ACC112 (cell line): Measurements from ENCODE around the gene GARIN5A.

Experiments used
- H2AFZ ChIP-seq: fragments of 200-600 bp; sonication (generic); one replicate; pipeline ENCODE4 v1.6.0; 2017; ENCODE audit warnings: antibody characterized with exemption, low read length; ENCODE audit not compliant: unreplicated experiment
- H3K27ac ChIP-seq: fragments of 200-600 bp; sonication (generic); 2 replicates; pipeline ENCODE4 v1.5.1; 2014; ENCODE audit warnings: low read depth, mild to moderate bottlenecking, antibody characterized with exemption, low read length, moderate library complexity
- H3K27me3 ChIP-seq: fragments of 200-600 bp; sonication (generic); 2 replicates; pipeline ENCODE4 v1.6.1; 2014; ENCODE audit warnings: mild to moderate bottlenecking, antibody characterized with exemption, low read length, moderate library complexity, mixed read lengths; ENCODE audit not compliant: insufficient read depth
- H3K36me3 ChIP-seq: fragments of 200-600 bp; sonication (generic); 2 replicates; pipeline ENCODE4 v1.6.1; 2016; ENCODE audit warnings: mild to moderate bottlenecking, antibody characterized with exemption, low read length, moderate library complexity, mixed read lengths; ENCODE audit not compliant: insufficient read depth
- H3K4me1 ChIP-seq: fragments of 200-600 bp; sonication (generic); one replicate; pipeline ENCODE4 v1.6.1; 2016; ENCODE audit warnings: low read length, mixed read lengths; ENCODE audit not compliant: insufficient read depth, unreplicated experiment, control insufficient read depth
- H3K4me3 ChIP-seq: fragments of 200-600 bp; sonication (generic); 2 replicates; pipeline ENCODE4 v1.5.1; 2014; ENCODE audit warnings: mild to moderate bottlenecking, low read depth, low read length
- H3K79me2 ChIP-seq: fragments of 200-600 bp; sonication (generic); one replicate; pipeline ENCODE4 v1.6.0; 2016; ENCODE audit warnings: low read length; ENCODE audit not compliant: control insufficient read depth, unreplicated experiment, insufficient read depth

GARIN5A gene

DNA sequence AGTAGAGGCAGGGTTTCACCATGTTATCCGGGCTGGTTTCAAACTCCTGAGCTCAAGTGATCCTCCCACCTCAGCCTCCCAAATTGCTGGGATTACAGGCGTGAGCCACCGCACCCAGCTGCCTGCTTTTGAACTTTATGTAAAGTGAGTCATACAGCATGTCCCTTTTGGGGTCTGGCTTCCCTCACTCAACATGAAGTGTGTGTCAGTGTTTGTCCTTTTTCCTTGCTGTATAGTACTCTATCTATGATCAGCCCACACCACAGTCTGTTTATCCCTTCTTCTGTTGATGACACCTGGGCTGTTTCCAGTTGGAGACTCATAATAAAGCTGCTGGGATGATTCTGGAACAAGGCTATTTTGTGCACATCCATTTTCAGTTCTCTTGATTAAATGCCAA, 55.8 kb downstream of the GARIN5A start:
- H3K4me1 ChIP-seq = no peaks in the 10 kb centered on the region
- H3K27me3 ChIP-seq = 0 out of 2 replicates have a peak, but pooled peaks cover 6% of the 10 kb centered on the region
- no peaks in the 10 kb centered on the region for H3K79me2 ChIP-seq
- H2AFZ ChIP-seq = no peak overlapping the region
- H3K27ac ChIP-seq = no peak overlapping the region
- H3K4me3 ChIP-seq = no peak overlapping the region
- no peaks in the 10 kb centered on the region for H3K36me3 ChIP-seq

DNA sequence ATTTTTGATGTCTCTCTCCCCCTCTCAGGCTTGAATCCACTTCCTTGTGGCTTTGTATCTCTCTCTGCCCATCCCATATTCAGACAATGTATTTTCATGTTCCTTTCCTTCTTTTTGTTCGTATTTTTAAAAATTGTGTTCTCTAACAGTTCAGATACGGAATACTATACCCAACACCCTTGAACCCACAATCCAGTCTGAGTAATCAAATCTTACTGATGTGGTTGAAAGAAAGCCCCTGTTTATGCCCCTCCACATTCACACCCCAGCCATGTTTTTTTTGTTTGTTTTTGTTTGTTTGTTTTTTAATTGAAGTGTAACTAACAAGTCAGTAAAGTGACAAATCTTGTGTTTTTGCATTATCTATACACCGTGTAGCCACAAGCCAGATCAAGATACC, 56.5 kb downstream of the GARIN5A start:
- Histone ChIP-seq H3K27me3 (0 out of 2 replicates have a peak, but pooled peaks cover 6% of the 10 kb centered on the region), H3K4me1 (no peaks in the 10 kb centered on the region), H3K36me3 (no peaks in the 10 kb centered on the region), H3K4me3 (no peak overlapping the region), H3K79me2 (no peaks in the 10 kb centered on the region), H3K27ac (no peak overlapping the region), H2AFZ (no peak overlapping the region)

DNA sequence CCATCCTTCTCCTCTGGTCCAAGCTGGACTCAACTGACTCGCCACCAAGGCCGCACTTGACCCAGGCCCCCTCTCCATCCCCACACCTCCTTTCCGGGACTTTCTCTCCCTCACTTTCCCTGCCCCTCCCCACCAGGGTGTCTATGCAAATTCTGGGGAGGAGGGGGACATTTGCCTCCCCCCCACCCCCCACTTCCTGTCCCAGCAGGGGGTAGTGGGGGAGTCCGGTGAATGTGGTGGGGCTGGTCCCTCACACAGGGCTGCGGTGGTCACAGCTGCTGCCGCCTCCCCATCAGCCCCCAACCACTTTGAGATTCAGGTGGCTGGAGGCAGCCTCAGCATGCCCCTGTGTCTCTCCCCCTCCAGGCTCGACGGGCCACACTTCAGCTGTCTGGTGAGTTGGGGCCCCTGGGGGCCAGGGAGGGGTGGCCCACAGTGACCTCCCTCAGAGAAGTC, 57.0 kb downstream of the GARIN5A start:
- Histone ChIP-seq H3K27ac (no peak overlapping the region), H3K79me2 (no peaks in the 10 kb centered on the region), H3K4me3 (no peak overlapping the region), H3K4me1 (no peaks in the 10 kb centered on the region), H2AFZ (no peak overlapping the region), H3K27me3 (0 out of 2 replicates have a peak, but pooled peaks cover 6% of the 10 kb centered on the region), H3K36me3 (no peaks in the 10 kb centered on the region)

DNA sequence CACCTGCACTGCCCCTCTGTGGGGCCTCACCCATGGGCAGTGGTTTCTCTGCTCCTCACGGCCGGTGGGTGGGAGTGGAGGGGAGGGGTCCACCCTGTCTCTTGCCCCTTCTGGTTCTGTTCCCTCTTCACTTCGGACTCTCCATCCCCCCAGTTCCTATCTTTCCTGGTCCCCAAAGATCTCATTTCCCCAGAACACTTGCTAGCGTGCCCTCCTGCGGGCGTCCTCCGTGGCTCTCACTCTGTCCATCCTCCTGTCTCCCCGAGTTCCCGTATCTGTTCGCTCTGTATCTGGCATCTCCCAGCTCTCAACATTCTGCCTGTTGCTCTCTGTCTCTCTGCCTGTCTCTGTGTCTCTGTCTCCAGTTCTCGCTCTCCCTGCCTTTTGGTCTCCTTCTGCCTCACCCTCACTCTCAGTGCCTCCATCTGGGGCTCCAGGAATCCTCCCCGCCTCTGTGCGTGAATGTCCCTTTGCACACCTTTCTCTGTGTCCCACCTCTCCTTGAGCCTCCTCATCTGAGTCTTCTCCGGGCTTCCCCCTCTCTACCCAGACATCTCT, 57.5 kb downstream of the GARIN5A start:
- H3K79me2 ChIP-seq = no peaks in the 10 kb centered on the region
- no peak overlapping the region for H3K27ac ChIP-seq
- no peak overlapping the region for H2AFZ ChIP-seq
- H3K36me3 ChIP-seq = no peaks in the 10 kb centered on the region
- no peaks in the 10 kb centered on the region for H3K4me1 ChIP-seq
- H3K4me3 ChIP-seq = no peak overlapping the region
- 0 out of 2 replicates have a peak, but pooled peaks cover 6% of the 10 kb centered on the region for H3K27me3 ChIP-seq

DNA sequence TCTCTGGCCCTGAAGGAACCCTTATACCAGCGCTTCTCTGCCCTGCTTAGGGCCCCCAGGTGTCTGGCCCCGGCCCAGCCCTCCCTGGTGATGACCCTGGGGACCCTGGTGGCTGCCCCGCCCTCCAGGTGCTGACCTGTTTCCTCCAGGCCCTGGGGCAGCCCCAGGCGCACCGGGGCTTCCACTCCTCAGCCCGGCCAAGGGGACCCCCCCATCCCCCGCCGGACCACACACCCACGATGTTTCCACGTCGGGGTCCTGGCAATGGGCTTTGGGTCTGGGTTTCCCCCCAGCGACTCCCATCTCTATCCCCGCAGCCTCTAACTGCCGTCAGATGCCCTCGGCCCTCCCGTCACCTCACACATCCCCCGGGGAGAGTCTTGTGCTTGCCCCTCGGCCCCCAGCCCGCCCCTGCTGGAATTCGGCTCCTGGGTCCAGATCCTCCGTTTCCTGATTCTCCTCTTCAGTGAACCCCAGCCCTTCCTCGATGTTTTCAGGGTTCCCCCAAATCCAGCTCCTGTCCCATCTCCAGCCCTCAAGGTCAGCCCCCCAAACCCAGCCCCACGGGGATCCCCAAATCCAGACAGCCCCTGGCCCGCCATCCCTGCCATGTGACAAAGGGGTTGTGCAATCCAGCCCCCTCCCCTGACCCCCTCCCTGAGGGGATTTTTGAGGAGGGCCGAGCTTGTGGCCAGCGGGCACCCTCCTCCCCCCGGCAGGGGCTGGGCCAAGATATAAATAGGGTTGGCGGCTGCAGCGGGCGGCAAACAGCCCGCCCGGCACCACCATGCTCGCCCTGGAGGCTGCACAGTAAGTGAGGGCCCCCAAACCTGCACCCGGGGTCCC, 58.2 kb downstream of the GARIN5A start, which contains the start of gene SPIB:
Gene SPIB, plus strand, starts transcription at position 763 of the 846 bp plus-strand sequence. Its CDS starts 25 bp downstream, at position 788.
- Histone ChIP-seq H3K79me2 (no peaks in the 10 kb centered on the region), H3K4me1 (no peaks in the 10 kb centered on the region), H3K36me3 (peaks cover 4% of the 10 kb centered on the region; the same call in 1 of the 2 replicates), H3K27ac (no peak within 1 kb of the TSS), H2AFZ (no peak within 1 kb of the TSS), H3K27me3 (0 out of 2 replicates have a peak, but pooled peaks cover 6% of the 10 kb centered on the region), H3K4me3 (no peak within 1 kb of the TSS)

DNA sequence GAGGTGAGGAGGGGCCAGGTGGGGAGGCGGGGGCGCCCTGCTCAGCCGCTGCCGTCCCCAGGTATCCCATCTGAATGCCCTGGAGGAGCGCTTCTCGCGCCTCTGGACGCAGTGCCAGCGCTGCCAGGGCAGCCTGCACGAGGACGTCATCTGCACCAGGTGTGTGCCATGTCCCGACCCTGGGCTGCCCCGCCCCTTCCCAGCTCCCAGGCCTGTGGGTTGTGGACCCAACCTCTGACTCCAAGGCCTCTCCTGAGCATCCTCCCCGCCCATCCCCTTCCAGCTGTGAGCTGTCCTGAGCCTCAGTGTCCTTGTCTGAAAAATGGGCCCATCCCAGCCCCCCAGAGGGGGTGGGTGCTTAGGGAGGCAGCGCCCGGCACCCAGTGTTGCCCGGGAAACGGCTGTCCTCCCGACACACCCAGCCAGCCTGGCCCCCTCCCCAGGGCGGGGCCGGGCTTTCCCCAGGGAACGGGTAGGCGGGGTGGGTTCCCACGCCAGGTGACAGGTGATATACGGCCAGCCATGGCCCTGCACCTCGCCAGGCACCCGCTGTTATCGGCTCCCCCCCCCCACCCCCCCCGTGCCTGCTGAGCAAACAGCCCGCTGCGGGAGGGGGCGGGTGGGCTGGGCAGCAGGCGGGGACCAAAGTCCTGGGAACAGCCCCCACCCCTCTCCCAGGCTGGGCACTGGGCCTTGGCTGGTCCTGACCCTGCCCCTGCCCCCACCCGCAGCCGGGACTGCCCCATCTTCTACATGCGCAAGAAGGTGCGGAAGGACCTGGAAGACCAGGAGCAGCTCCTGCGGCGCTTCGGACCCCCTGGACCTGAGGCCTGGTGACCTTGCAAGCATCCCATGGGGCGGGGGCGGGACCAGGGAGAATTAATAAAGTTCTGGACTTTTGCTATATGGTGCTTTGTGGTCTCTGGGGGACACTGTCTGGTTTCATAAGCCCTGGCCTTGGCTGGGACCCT, 59.3 kb downstream of the GARIN5A start:
- Histone ChIP-seq H3K36me3 (peaks cover 12% of the 10 kb centered on the region; the same call in 1 of the 2 replicates), H3K27me3 (0 out of 2 replicates have a peak, but pooled peaks cover 6% of the 10 kb centered on the region), H3K4me1 (no peaks in the 10 kb centered on the region), H3K27ac (no peak overlapping the region), H3K79me2 (no peaks in the 10 kb centered on the region), H3K4me3 (no peak overlapping the region), H2AFZ (no peak overlapping the region)
